H1 (cell line): ENCODE data around the gene ARHGAP18. TPM values are rescaled to one million over a fixed set of nuclear protein-coding genes. Genes with fewer than 3 reads are reported as not detected.

Experiments used
- CTCF ChIA-PET: fragments of 300-600 bp; sonication (Branson Sonifier 250); formaldehyde crosslinking; loops from one replicate; lab custom pipeline; 2021; ENCODE audit not compliant: partially characterized antibody; lab: Charles Lee
- POLR2A ChIA-PET: fragments of 300-600 bp; sonication (Branson Sonifier 250); formaldehyde crosslinking; loops from one replicate; lab custom pipeline; 2021; ENCODE audit warnings: inconsistent platforms; ENCODE audit not compliant: partially characterized antibody; lab: Charles Lee
- DNase-seq, 2 experiments: peaks; one replicate each; pipeline versions ENCODE4 v3.0.0 to v3.0.0-alpha.2; 2010 to 2022; ENCODE audit warnings: low spot score in 2 of 2, low read depth in 1 of 2, mixed read lengths in 1 of 2
- FAIRE-seq: peaks from 2 replicates; lab custom pipeline; 2011; peaks lifted over from hg19 to GRCh38; lab: Jason Lieb, UNC
- H2AFZ ChIP-seq: 2 replicates; pipeline ENCODE4 v1.8.1; 2012; ENCODE audit warnings: low read length, inconsistent platforms
- H2AK5ac ChIP-seq: 2 replicates; pipeline ENCODE4 v1.6.1; 2013; ENCODE audit warnings: low read depth, low read length
- H2BK120ac ChIP-seq: replicated peaks from 2 replicates; pipeline ENCODE3; 2013; ENCODE audit warnings: low read depth, low read length, inconsistent platforms
- H2BK12ac ChIP-seq: 2 replicates; pipeline ENCODE4 v1.6.1; 2013; ENCODE audit warnings: low read depth, low read length
- H2BK15ac ChIP-seq: 2 replicates; pipeline ENCODE4 v1.6.1; 2013; ENCODE audit warnings: low read length
- H2BK20ac ChIP-seq: 2 replicates; pipeline ENCODE4 v1.6.1; 2013; ENCODE audit warnings: low read length
- H2BK5ac ChIP-seq: 2 replicates; pipeline ENCODE4 v1.6.1; 2013; ENCODE audit warnings: low read depth, low read length
- H3K14ac ChIP-seq: 2 replicates; pipeline ENCODE4 v1.6.1; 2013; ENCODE audit warnings: inconsistent platforms; ENCODE audit not compliant: insufficient read length
- H3K18ac ChIP-seq: 2 replicates; pipeline ENCODE4 v1.6.1; 2013; ENCODE audit warnings: low read length; ENCODE audit errors: extremely low read depth
- H3K23ac ChIP-seq: 2 replicates; pipeline ENCODE4 v1.6.1; 2013; ENCODE audit warnings: inconsistent platforms; ENCODE audit not compliant: insufficient read length
- H3K23me2 ChIP-seq: 2 replicates; pipeline ENCODE4 v1.6.1; 2013; ENCODE audit warnings: low read depth, low read length
- H3K27ac ChIP-seq: 2 replicates; pipeline ENCODE4 v1.6.1; 2011; ENCODE audit warnings: low read depth, low read length, inconsistent platforms
- H3K27me3 ChIP-seq, 4 experiments: replicated peaks in 1 of 4; 1 replicate in 1 of 4; 2 replicates in 3 of 4; pipeline versions ENCODE4 v1.6.1 to v1.8.1; 2011 to 2013; ENCODE audit warnings: low read length in 3 of 4, mild to moderate bottlenecking in 3 of 4, inconsistent platforms in 2 of 4, mixed read lengths in 2 of 4, moderate library complexity in 1 of 4; ENCODE audit not compliant: control insufficient read depth in 3 of 4, insufficient read depth in 3 of 4; ENCODE audit errors: extremely low read depth in 1 of 4
- H3K36me3 ChIP-seq, 4 experiments: 2 replicates each; pipeline versions ENCODE4 v1.6.1 to v1.8.1; 2011 to 2013; ENCODE audit warnings: mild to moderate bottlenecking in 4 of 4, low read length in 3 of 4, moderate library complexity in 2 of 4, control low read depth in 1 of 4, inconsistent platforms in 1 of 4; ENCODE audit not compliant: insufficient read depth in 4 of 4, control insufficient read depth in 2 of 4
- H3K4ac ChIP-seq: replicated peaks from 2 replicates; pipeline ENCODE3; 2013; ENCODE audit warnings: low read length, low read depth, mixed read lengths, inconsistent platforms; ENCODE audit not compliant: insufficient read length
- H3K4me1 ChIP-seq, 4 experiments: replicated peaks in 1 of 4; 1 replicate in 1 of 4; 2 replicates in 3 of 4; pipeline versions ENCODE4 v1.6.1 to v1.8.1; 2011 to 2013; ENCODE audit warnings: low read length in 3 of 4, inconsistent platforms in 2 of 4, mixed read lengths in 1 of 4; ENCODE audit not compliant: insufficient read depth in 4 of 4, control insufficient read depth in 3 of 4
- H3K4me2 ChIP-seq, 2 experiments: 2 replicates each; pipeline versions ENCODE4 v1.6.1 to v1.8.1; 2011 to 2013; ENCODE audit warnings: low read depth in 2 of 2, low read length in 2 of 2, control low read depth in 1 of 2, inconsistent platforms in 1 of 2, mild to moderate bottlenecking in 1 of 2; ENCODE audit not compliant: insufficient read depth in 1 of 2
- H3K4me3 ChIP-seq, 4 experiments: fragments of 200-600, 300-600 bp in 1 of 4; sonication (generic), shearing (Covaris generic), sonication (Bioruptor Twin) in 1 of 4; 2 replicates each; pipeline versions ENCODE4 v1.5.1 to v1.8.1; 2011 to 2016; ENCODE audit warnings: low read length in 4 of 4, low read depth in 3 of 4, control low read depth in 2 of 4, inconsistent platforms in 2 of 4, mild to moderate bottlenecking in 2 of 4, mixed read lengths in 1 of 4, moderate library complexity in 1 of 4; ENCODE audit not compliant: insufficient read depth in 2 of 4; ENCODE audit errors: extremely low read depth in 1 of 4
- H3K56ac ChIP-seq: replicated peaks from 2 replicates; pipeline ENCODE3; 2013; ENCODE audit warnings: low read depth, mild to moderate bottlenecking, mixed read lengths, low read length, inconsistent platforms; ENCODE audit not compliant: insufficient read length
- H3K79me1 ChIP-seq: 2 replicates; pipeline ENCODE4 v1.6.1; 2013; ENCODE audit warnings: low read depth, low read length, control low read depth
- H3K79me2 ChIP-seq, 2 experiments: 2 replicates each; pipeline versions ENCODE4 v1.6.1 to v1.8.1; 2012 to 2013; ENCODE audit warnings: low read length in 2 of 2, mild to moderate bottlenecking in 2 of 2, inconsistent platforms in 1 of 2; ENCODE audit not compliant: insufficient read depth in 2 of 2, control insufficient read depth in 1 of 2
- H3K9ac ChIP-seq, 4 experiments: replicated peaks in 1 of 4; 1 replicate in 1 of 4; 2 replicates in 3 of 4; pipeline versions ENCODE4 v1.6.1 to v1.8.1; 2011 to 2013; ENCODE audit warnings: low read depth in 3 of 4, low read length in 3 of 4, control low read depth in 2 of 4, mild to moderate bottlenecking in 2 of 4, moderate library complexity in 2 of 4, inconsistent platforms in 1 of 4; ENCODE audit errors: extremely low read depth in 1 of 4
- H3K9me3 ChIP-seq, 2 experiments: 2 replicates each; pipeline versions ENCODE4 v1.6.1 to v1.8.1; 2012 to 2013; ENCODE audit warnings: mild to moderate bottlenecking in 2 of 2, moderate library complexity in 2 of 2, control low read depth in 1 of 2, inconsistent platforms in 1 of 2, low read depth in 1 of 2, low read length in 1 of 2, mixed read lengths in 1 of 2; ENCODE audit not compliant: insufficient read depth in 2 of 2
- H4K20me1 ChIP-seq, 2 experiments: replicated peaks in 1 of 2; 2 replicates each; pipeline versions ENCODE3 to v1.8.1; 2011 to 2013; ENCODE audit warnings: inconsistent platforms in 2 of 2, low read length in 2 of 2, mild to moderate bottlenecking in 1 of 2; ENCODE audit not compliant: insufficient read depth in 2 of 2, control insufficient read depth in 1 of 2
- H4K5ac ChIP-seq: 2 replicates; pipeline ENCODE4 v1.6.1; 2013; ENCODE audit warnings: low read length, low read depth, mixed read lengths, inconsistent platforms; ENCODE audit not compliant: insufficient read length
- H4K8ac ChIP-seq: 2 replicates; pipeline ENCODE4 v1.8.0; 2013; ENCODE audit warnings: mild to moderate bottlenecking, moderate library complexity, low read length, inconsistent platforms; ENCODE audit not compliant: insufficient read depth; ENCODE audit errors: extremely low read depth
- H4K91ac ChIP-seq: replicated peaks from 2 replicates; pipeline ENCODE3; 2013; ENCODE audit warnings: low read length, mixed read lengths, inconsistent platforms; ENCODE audit not compliant: insufficient read length
- CBX8 ChIP-seq: fragments of 300-800, 300-1000 bp; sonication (generic); IDR thresholded peaks from 2 replicates; pipeline ENCODE4 v1.7.1; 2016; ENCODE audit warnings: low read depth, low read length, borderline replicate concordance
- WGBS, 2 experiments: shearing (Covaris generic) in 1 of 2; methylation state at CpG; one replicate each; pipeline versions ENCODE4 v1.1.6 to v1.1.7; 2013 to 2015; ENCODE audit warnings: low lambda C conversion rate in 2 of 2, mixed read lengths in 2 of 2, inconsistent platforms in 1 of 2, low coverage in 1 of 2, missing lambda C conversion rate in 1 of 2; ENCODE audit not compliant: insufficient replicate concordance in 2 of 2, insufficient coverage in 1 of 2, insufficient read length in 1 of 2; ENCODE audit errors: extremely low coverage in 1 of 2, missing lambda C conversion rate in 1 of 2; 5-methylcytosine and 5-hydroxymethylcytosine counted together
- polyA plus RNA-seq, 7 experiments: library from polyadenylated mRNA; depleted of rRNA in 3 of 7; stranded (reverse) in 5 of 7; unstranded in 2 of 7; fragments of >200 nt in 5 of 7; fragments of 200-250 nt in 2 of 7; gene quantifications; 1 replicate in 5 of 7; 2 replicates in 1 of 7; 4 replicates in 1 of 7; pipeline versions ENCODE4 v1.2.1 to v1.2.3, GENCODE V29; 2011 to 2013; ENCODE audit warnings: missing spikeins in 2 of 7, mixed read lengths in 2 of 7
- total RNA-seq: library from RNA; stranded (reverse); fragmentation: NEBNext Ultra II Directional; extraction: Animal tissue kit (Norgen Biotek cat#: 25700); gene quantifications from 2 replicates; pipeline ENCODE4 v1.2.1, GENCODE V29; 2021

The ARHGAP18 gene
- total and polyA plus RNA-seq, 2 of the 8 experiments (the other 6 are each of a cell fraction or from before 2014, with no cell fraction given) = 0.83 to 4.5 TPM

DNA sequence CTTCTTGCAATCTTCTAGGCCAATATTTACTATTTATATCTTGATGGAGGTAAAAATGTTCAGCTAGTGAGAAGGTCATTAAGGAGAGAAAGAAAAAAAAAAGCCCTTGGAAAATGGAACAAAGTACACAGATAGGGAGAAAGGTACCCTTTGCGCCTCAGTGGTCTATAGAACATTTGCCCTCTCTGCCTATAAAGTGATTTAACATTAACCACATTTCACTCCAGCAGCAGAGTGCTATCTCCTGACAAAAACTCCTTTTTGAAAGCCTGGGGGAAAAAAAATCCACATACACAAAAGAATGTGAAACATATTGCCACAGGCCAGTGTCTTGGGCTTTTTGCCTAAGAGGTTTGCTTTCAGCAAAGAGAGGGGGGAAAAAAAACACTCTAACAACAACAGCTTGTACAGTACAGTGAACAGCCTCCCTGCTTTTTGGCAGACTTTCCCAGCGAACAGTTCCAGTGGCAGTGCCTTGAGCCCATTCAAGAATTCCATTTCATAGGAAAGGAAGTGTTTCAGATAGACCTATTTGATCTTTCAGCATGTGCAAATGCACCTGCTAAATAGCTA lies 695 bp downstream of the ARHGAP18 start:
- no peaks in the 10 kb centered on the region for H3K36me3 ChIP-seq
- CTCF ChIA-PET = interaction anchor here (0.6 to 3.4 kb wide), 9 partner anchors 10 to 323 kb away, joined by 3 to 16 read pairs (median 3); no protein-coding TSS in a partner anchor
- no peak overlapping the region for H3K4ac ChIP-seq
- H3K27ac ChIP-seq = no peak overlapping the region
- TF ChIP-seq CBX8 = no peak
- H3K79me2 ChIP-seq = no peaks in the 10 kb centered on the region
- no peak overlapping the region for H3K9ac ChIP-seq
- H3K23me2 ChIP-seq = 0 out of 2 replicates have a peak, but pooled peaks cover 4% of the 10 kb centered on the region
- H3K4me1 ChIP-seq = peaks cover 0 to 9% (median under 1%) of the 10 kb centered on the region in 4 experiments; a peak in 1 of 7 replicates
- H2BK120ac ChIP-seq = no peak overlapping the region
- no peaks in the 10 kb centered on the region for H4K20me1 ChIP-seq
- H2BK15ac ChIP-seq = no peak overlapping the region
- no peak overlapping the region for H2BK20ac ChIP-seq
- DNase-seq = no peak
- no peaks in the 10 kb centered on the region for H3K9me3 ChIP-seq
- no peak overlapping the region for H2AK5ac ChIP-seq
- no peak overlapping the region for H4K5ac ChIP-seq
- H4K91ac ChIP-seq = no peak overlapping the region
- H3K79me1 ChIP-seq = no peaks in the 10 kb centered on the region
- H2BK12ac ChIP-seq = no peak overlapping the region
- peak overlapping the region; percentile 83 to 93 for H3K4me2 ChIP-seq
- FAIRE-seq = no peak
- no peak overlapping the region for H2BK5ac ChIP-seq
- no peak overlapping the region for H3K18ac ChIP-seq
- no peak overlapping the region for H2AFZ ChIP-seq
- no peak overlapping the region for H3K56ac ChIP-seq
- no peaks in the 10 kb centered on the region; a peak in 1 of 7 replicates for H3K27me3 ChIP-seq
- H3K23ac ChIP-seq = no peak overlapping the region
- 54% methylated on average over 2 of the region's 2 CpGs; no CpG with 5 or more reads in 1 of the 2 experiments for WGBS, 2 experiments
- POLR2A ChIA-PET = interaction anchor here (0.7 kb wide), 1 partner anchor 9 kb away, joined by 3 read pairs; no protein-coding TSS in a partner anchor
- H3K14ac ChIP-seq = no peak overlapping the region
- H4K8ac ChIP-seq = no peak overlapping the region
- peak overlapping the region; percentile 46 to 68 (median 56); a peak in 7 of 8 replicates for H3K4me3 ChIP-seq
